PFSK-1 (cell line): Measurements from ENCODE around the gene LTBP1.

Experiments used
- FOXP2 ChIP-seq: optimal IDR thresholded peaks from 2 replicates; pipeline ENCODE3; 2011; ENCODE audit warnings: borderline replicate concordance, control low read depth, inconsistent platforms; ENCODE audit not compliant: insufficient read depth; ENCODE audit errors: extremely low read length, extremely low read depth
- POLR2AphosphoS5 ChIP-seq: IDR thresholded peaks from 2 replicates; pipeline ENCODE4 v1.6.1; 2012; ENCODE audit warnings: low read depth, mild to moderate bottlenecking, control low read depth, low read length, moderate library complexity
- REST ChIP-seq, 2 experiments: IDR thresholded peaks; 2 replicates each; pipeline versions ENCODE4 v1.6.1 to v1.8.0; 2011 to 2012; ENCODE audit warnings: low read depth in 2 of 2, low read length in 2 of 2, control low read depth in 1 of 2, inconsistent platforms in 1 of 2, mild to moderate bottlenecking in 1 of 2, moderate library complexity in 1 of 2; ENCODE audit not compliant: insufficient read depth in 1 of 2
- SIN3A ChIP-seq: IDR thresholded peaks from 2 replicates; pipeline ENCODE4 v1.6.1; 2012; ENCODE audit warnings: mild to moderate bottlenecking, low read length, moderate library complexity, borderline replicate concordance; ENCODE audit not compliant: insufficient read depth
- TAF1 ChIP-seq: IDR thresholded peaks from 2 replicates; pipeline ENCODE4 v1.6.1; 2012; ENCODE audit warnings: low read length, control low read depth, borderline replicate concordance; ENCODE audit not compliant: insufficient read depth

The LTBP1 gene

GRCh38 chr2:32915694-32916093 lies 31.1 kb upstream of the LTBP1 start:
- TF ChIP-seq REST (IDR thresholded peaks at IDR 0.05; ENCODE audit: insufficient read depth in 1 of 2, low read depth in 2 of 2, low read length in 2 of 2) (no peak), TAF1 (no peak), SIN3A (no peak), FOXP2 (no peak), POLR2AphosphoS5 (no peak)

GRCh38 chr2:32918774-32919173 lies 28.0 kb upstream of the LTBP1 start:
- TF ChIP-seq REST (IDR thresholded peaks at IDR 0.05; ENCODE audit: insufficient read depth in 1 of 2, low read depth in 2 of 2, low read length in 2 of 2) = no peak
- no peak for TF ChIP-seq POLR2AphosphoS5
- no peak for TF ChIP-seq SIN3A
- no peak for TF ChIP-seq FOXP2
- no peak for TF ChIP-seq TAF1

GRCh38 chr2:32922501-32922900 lies 24.3 kb upstream of the LTBP1 start:
- TF ChIP-seq SIN3A (no peak), POLR2AphosphoS5 (no peak), TAF1 (no peak), REST (IDR thresholded peaks at IDR 0.05; ENCODE audit: insufficient read depth in 1 of 2, low read depth in 2 of 2, low read length in 2 of 2) (no peak), FOXP2 (no peak)

- no peak for TF ChIP-seq FOXP2
- no peak for TF ChIP-seq POLR2AphosphoS5
- TF ChIP-seq SIN3A = no peak
- TF ChIP-seq REST (IDR thresholded peaks at IDR 0.05; ENCODE audit: insufficient read depth in 1 of 2, low read depth in 2 of 2, low read length in 2 of 2) = no peak
- TF ChIP-seq TAF1 = no peak
These were observed 23.6 kb upstream of the LTBP1 start for GRCh38 chr2:32923109-32923508.

GRCh38 chr2:32925283-32925815 lies 21.4 kb upstream of the LTBP1 start:
- TF ChIP-seq TAF1 (no peak), SIN3A (no peak), FOXP2 (no peak), POLR2AphosphoS5 (no peak), REST (IDR thresholded peaks at IDR 0.05; ENCODE audit: insufficient read depth in 1 of 2, low read depth in 2 of 2, low read length in 2 of 2) (no peak)
